HG03575 (cell line): ENCODE measurements around the gene GOLGA7B.

ENCODE experiments used
- ATAC-seq: cut with Tn5 transposase; IDR thresholded peaks from one replicate; pipeline ENCODE4 v1.9.1; 2021; ENCODE audit not compliant: unreplicated experiment, insufficient number of reproducible peaks, low FRiP score; ENCODE audit errors: extremely low read depth

GOLGA7B gene

GRCh38 chr10:97849687-97850402 is at the start of gene GOLGA7B:
Gene GOLGA7B (plus strand): TSS chr10:97849843. CDS start chr10:97850304, 461 bp downstream.
- ATAC-seq = no peak

DNA sequence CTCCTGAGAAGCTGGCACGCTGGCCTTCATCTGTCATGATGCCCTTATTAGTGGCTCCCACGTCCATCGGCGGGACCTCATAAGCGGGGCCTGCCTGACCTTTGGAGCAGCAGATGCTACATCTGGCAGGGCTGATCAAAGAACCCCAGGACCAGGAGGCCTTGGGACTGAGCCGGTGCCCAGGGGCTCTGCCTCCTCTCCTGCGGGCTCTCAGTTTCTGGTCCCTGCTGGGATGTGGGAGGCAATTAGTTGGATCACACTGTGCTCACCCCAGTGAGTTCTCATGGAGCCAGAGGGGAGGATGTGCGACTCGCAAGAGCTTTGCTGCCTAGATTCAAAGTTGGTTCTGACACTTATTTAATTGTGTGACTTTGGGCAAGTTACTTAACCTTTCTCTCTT is 49.2 kb upstream of the GOLGA7B start:
- no peak for ATAC-seq

- ATAC-seq = no peak
Measured at GRCh38 chr10:97801422-97801821, 48.2 kb upstream of the GOLGA7B start.

DNA sequence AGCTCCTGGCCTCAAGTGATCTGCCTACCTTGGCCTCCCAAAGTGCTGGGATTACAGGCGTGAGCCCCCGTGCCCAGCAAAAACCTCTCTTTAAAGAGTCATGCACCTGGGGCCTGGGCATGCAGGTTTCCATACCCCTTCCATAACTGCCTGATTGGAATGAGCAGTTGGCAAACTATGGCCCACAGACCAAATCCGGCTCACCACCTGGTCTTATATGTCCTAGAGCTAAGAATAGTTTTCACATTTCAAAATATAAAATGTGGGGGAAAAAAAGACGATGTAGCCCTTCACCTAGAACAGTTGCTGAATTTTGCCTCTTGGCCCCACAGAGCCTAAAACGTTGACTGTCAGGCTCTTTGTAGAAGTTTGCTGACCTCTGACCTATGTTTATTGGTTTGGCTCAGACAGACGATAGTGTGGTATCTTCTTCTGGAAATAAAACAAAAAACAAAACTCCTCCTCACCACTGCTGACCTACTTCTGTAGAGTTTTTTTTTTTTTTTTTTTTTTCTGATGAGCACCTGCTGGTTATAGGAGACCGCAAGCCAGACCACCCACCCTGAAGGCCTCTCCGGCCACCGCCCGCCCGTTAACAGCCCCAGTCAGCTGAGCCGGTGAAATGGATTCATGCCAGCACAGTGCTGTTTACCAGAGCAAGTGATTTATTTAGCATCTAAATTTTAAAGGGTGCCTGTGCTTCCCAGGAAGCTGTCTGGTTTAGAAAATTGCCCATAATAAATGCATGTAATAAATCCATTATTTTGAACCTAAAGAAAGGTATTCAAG is 44.4 kb upstream of the GOLGA7B start:
- no peak for ATAC-seq

GRCh38 chr10:97805949-97806348 is 43.7 kb upstream of the GOLGA7B start:
- no peak for ATAC-seq

DNA sequence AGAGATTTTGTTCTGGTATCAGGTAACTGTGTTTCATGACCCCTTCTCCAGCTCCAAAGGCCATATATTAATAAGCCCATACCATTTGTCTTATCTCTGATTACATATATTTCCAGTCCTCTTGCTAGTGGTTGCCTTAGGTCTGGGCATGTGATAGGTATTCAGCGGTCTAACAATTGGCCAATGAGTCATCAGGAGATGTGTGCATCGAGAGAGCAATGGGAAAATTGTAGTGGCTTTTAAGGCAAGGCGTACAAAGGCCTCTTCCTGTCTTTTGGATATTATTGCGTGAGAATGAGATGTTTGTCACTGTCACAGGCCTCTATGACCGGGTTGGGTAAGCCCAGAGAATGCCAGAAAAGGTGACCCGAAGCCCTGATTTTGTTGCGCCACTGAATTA is 39.2 kb upstream of the GOLGA7B start:
- ATAC-seq = no peak

- no peak for ATAC-seq
Measured at GRCh38 chr10:97811958-97812357, 37.7 kb upstream of the GOLGA7B start.

DNA sequence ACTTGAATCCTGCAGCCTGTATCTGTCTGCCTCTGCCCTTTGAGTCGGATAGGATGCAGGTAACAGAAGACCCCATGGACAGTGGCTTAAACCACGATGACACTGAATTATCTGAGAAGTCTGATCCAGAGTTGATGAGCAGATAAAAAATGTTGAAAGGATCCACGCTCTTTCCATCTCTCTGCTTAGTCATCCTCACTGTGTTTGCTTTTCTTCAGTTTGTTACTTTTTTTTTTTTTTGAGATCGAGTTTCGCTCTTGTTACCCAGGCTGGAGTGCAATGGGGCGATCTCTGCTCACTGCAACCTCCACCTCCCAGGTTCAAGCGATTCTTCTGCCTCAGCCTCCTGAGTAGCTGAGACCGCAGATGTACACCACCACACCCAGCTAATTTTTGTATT is 36.9 kb upstream of the GOLGA7B start:
- no peak for ATAC-seq

DNA sequence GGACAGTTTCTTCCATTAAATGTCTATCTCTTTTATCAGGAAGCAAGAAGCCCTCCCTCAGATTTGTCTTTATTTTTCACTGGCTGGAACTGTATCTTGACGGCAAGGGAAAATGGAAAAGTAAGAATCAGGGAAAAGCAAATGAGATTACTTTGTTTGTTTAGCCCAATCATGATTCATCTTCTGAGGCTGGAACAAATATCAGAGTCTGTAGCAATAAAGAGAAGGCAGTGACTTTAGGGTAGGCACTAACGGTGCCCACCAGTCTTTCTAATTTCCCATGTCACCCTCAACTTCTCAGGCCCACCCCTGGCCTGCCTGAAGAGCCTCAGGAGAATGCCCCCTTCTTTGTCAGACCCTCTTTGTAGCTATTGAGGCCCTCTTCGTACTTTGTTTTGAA is 36.3 kb upstream of the GOLGA7B start:
- no peak for ATAC-seq

- no peak for ATAC-seq
Measured at GRCh38 chr10:97814996-97815395, 34.6 kb upstream of the GOLGA7B start.

GRCh38 chr10:97816609-97817008 is 33.0 kb upstream of the GOLGA7B start:
- no peak for ATAC-seq

DNA sequence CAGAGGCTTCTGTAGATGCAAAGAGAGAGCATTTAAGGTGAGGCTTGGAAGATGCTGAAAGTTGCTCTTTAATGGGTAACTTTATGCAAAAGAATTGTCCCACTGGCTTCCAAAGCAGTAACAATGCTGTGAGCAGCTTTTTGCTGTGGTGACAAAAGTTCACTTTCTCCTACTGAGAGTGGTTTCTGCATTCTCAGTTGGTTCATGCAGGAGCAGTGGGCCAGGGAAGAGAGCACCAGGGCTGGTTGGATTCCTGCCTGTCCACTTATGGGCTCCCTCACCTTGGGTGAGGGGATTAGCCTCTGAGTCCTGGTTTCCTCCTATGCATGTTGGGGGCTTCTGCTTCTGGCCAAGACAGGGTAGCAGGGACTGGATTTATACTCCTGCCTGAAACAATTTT is 31.1 kb upstream of the GOLGA7B start:
- no peak for ATAC-seq

DNA sequence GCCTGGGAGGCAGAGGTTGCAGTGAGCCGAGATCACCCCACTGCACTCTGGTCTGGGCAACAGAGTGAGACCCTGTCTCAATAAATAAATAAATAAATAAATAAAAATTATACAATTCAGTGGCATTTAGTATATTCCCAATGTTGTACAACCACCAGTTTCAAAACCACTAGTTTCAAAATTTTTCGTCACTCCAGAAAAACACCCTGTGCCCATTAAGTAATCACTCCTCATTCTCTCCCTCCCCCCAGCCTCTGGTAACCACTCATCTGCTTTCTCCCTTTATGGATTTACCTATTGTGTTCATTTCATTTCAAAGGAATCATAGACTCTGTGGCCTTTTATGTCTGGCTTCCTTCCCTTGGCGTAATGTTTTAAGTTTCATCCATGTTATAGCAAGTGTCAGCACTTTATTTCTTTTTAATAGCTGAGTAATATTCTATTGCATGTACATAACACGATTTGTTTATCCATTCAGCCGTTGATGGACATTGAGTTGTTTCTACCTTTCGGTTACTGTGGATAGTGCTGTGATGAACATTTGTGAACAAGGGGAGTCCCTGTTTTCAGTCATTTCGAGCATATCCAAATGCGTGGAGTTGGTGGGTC is 29.4 kb upstream of the GOLGA7B start:
- ATAC-seq = no peak

DNA sequence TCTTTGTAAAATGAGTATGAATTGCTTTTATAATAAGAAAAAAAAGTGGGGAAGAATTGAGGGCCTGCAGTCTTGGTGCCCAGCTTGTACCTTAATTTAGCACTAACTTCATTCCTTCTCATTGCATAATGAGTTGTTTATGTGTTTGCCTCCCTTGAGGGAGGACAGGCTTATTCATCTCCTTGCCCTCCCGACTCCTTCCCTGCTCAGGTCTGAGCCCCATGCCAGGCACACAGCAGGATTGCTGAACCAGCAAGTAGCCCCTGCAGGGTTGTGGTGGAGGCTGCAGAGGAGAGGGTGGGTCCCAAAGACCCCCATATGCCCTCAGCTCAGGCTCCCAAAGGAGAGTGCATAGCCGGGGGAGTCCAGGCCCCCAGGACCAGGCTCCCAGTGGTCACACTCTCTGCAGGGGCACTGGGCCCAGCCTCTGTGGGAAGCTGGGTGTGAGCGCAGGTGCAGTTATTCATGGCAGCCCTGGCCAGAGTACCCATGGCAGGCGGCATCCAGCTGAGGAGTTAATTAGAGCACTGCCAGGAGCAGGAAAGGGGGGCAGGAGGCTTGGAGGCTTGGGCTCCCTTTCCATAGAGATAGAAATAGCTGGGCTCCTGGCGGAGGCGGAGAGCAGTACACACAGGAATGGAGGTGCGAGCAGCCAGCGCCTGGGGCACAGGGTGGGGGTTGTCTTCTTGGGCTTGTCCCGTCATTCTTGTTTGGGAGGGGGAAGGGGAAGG is 28.2 kb upstream of the GOLGA7B start:
- no peak for ATAC-seq

DNA sequence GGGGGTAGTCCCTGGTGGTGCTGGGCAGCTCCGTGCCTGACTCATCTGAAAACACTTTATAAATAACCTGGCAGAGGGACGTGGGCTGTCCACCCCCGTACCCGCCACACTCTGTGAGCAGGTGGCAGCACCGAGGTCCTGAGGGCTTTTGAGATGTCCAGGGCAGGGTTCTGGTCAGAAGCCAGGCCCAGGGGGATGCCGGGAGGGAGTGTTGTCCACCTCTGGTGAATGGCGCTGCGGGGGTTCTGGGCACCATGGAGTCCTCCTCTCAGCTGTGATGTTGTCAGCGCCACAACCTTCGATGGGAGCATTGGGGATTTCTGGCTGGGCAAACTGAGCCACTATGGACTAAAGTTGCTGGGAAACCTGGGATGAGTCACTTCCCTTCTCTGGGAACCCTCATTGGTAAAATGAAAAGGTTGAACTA is 27.4 kb upstream of the GOLGA7B start:
- ATAC-seq = no peak

- ATAC-seq = no peak
Measured at GRCh38 chr10:97823734-97824133, 25.9 kb upstream of the GOLGA7B start.

DNA sequence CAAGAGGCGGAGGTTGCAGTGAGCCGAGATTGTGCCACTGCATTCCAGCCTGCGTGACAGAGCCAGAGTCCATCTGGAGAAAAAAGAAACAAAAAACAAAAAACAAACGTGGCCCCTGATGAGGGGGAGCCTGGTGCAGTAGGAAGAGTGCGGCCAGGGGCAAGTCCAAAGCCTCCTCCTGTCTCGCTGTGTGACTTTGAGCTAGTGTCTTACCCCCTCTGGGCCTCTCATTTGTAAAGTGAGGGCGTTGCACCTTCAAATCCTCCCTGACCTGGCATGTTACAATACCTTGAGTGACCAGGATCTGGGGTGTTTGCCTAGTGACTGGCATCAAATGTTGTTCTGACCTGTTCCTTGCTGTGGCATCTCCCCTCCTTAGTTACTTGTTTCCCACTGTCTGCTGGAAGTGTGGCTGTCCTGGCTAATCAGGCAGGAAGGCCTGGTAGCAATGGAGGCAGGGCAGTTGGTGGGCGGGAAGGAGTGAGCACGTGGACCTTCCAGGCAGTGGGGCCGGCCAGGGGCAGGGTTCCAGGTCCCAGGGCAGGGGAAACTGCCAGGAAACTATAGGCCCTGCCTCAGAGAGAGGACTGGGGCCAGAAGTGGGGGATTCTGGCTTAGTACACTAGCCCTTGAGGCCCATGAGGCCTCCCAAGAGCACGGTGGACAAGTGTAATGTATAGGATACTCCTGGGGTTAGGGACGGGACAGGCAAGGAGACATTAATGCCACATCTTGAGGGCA is 24.5 kb upstream of the GOLGA7B start:
- ATAC-seq = no peak

- no peak for ATAC-seq
Measured at GRCh38 chr10:97826892-97827291, 22.8 kb upstream of the GOLGA7B start.
